ENCODE measurements around the gene ASS1.

The ASS1 gene

GRCh38 chr9:130537346-130538050 is 92.7 kb downstream of the ASS1 start:
- peak; percentile 7 to 13 for DNase-seq

DNA sequence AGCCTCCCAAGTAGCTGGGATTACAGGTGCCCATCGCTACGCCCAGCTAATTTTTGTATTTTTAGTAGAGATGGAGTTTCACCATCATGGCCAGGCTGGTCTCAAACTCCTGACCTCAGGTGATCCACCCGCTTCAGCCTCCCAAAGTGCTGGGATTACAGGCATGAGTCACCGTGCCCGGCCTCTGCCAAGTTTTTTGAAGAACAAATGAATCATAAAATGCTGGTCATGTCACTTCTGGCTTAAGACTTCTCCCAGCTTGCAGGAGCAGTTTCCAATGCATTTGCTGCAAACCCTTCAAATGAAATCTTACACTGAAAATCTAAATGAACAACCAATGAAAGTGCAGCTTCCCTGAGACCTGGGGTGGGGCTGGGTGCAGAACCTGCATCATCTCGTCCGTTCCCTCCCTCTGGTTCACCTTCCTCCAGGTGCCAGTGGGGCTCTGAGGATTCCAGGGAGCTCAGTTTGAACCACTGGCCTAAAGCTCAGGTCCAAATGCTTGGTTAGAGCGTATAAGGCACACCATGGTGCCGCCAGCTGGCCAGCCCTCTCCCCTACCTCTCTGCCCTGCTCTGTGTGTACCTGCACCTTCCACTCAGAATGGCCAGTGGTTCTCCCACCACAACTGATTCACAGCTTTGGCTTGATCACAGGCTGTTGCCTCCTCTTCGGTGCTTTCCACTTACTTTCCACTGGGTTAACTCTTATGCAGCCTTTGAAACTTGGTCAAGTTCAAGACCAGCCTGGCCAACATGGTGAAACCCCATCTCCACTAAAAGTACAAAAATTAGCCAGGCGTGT is 94.9 kb downstream of the ASS1 start:
- no peak for DNase-seq

DNA sequence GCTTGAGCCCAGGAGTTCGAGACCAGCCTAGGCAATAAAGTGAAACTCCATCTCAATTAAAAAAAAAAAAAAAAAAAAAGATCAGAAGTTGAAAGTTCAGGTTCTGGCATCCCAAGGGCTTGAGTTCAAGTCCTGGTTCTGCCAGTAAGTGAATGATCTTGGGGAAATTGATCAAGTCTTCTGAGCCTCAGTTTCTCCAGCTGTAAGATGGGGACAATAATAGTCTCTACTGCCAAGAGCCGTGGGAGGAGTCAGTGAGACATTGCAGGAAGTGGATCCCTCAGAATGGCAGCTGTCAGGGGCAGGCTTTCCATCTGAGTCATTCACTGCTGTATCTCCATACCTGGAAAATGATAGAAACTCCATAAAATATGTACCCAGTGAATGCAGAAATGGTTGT is 96.8 kb downstream of the ASS1 start:
- DNase-seq = no peak

- DNase-seq = no peak
These were observed 97.3 kb downstream of the ASS1 start for GRCh38 chr9:130542038-130542437.

GRCh38 chr9:130542457-130543228 is 97.9 kb downstream of the ASS1 start:
- no peak for DNase-seq

- DNase-seq = no peak
These were observed 98.6 kb downstream of the ASS1 start for GRCh38 chr9:130543368-130543767.

DNA sequence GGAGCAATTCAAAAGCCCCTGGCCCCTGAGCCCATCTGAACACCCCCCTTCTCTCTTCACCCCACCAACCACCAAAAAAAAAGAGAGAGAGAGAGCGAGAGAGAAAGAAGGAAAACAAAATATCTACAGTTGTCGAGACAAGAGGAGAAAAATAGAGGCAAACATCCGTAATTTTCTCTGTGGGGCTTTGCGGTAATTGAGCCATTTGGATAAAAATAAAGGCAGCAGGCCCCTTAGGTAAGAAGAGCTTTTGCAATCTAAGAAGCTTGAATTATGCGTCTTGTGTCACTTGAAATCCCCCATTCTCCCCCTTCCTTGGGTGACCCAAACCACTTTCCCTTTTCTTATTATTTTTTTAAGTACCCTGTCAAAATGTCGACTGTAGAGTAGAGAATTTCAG is 99.1 kb downstream of the ASS1 start:
- DNase-seq = peak in 1 of 2 donors; percentile 14

GRCh38 chr9:130544364-130544763 is 99.6 kb downstream of the ASS1 start:
- peak in 1 of 2 donors; percentile 36 for DNase-seq

DNA sequence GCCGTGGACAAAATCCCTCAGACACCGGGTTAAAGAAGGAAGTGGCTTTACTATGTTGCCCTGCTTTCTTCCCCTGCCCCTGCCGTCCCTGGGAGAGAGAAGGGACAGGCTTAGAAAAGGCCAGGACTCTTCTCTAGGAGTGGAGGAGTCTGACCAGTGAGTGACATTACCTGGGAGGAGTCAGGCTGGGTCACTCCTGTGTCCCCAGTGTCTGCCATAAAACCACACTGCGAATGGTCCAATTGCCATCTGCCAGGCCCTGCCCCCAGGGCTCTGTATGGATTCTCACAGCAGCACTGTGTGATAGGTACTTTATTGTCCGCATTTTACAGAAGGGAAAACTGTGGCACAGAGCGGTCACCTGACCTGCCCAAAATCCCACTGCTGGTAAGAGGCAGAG is 103.3 kb downstream of the ASS1 start:
- no peak for DNase-seq

DNA sequence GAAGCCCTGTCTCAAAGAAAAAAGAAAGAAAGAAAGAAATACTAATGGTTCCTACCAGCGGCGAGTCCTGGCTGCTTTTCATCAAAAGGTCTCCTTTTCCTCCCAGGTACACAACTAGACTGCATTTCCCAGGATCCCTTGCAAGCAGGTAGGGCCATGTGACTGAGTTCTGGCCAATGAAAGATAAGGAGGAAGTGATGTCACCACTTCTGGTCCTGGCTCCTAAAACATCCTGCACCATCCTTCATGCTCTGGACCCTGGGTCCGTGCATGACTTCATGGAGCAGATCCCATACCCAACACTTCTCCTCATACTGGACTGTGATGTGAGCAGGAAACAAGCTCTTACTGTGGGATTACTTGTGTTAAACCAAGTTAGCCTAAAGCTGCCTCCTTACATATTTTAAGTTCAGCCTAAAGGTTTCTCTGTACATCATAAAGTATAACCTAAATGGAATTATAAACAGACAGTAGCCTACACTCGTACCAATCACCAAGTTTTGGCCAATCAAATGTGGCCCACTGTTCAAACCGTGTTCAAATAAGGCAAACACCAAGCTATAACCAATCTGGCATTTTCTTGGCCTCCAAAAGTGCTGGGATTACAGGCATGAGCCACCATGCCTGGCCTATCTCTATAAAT is 104.5 kb downstream of the ASS1 start:
- no peak for DNase-seq

Measured in inflammatory macrophage treated with lipopolysaccharide for 1 hour (primary cell).